CD14-positive monocyte (primary cell): ENCODE data around the gene MTHFSD. TPM values are rescaled to one million over a fixed set of nuclear protein-coding genes. Genes with fewer than 3 reads are reported as not detected.
A peak's percentile ranks its signal among the peaks of the same experiment; 100 is the strongest.

ENCODE experiments used
- DNase-seq, 3 donors: peaks; one replicate each; pipeline ENCODE4 v3.0.0-alpha.2; 2011 to 2022
- H2AFZ ChIP-seq: 2 replicates; pipeline ENCODE4 v1.6.0; 2012; ENCODE audit warnings: mild to moderate bottlenecking, low read depth, low read length, inconsistent platforms; ENCODE audit not compliant: insufficient read depth, poor library complexity, severe bottlenecking
- H3K27ac ChIP-seq, 2 donors: 1 replicate in 1 of 2; 2 replicates in 1 of 2; pipeline ENCODE4 v1.5.1; 2012 to 2013; ENCODE audit warnings: low read length in 2 of 2, control low read depth in 1 of 2, inconsistent platforms in 1 of 2, low read depth in 1 of 2, mild to moderate bottlenecking in 1 of 2
- H3K27me3 ChIP-seq, 2 donors: one replicate each; pipeline versions ENCODE4 v1.6.0 to v1.6.1; 2011 to 2013; ENCODE audit warnings: low read length in 2 of 2; ENCODE audit not compliant: control insufficient read depth in 2 of 2, insufficient read depth in 2 of 2
- H3K36me3 ChIP-seq, 2 donors: replicated peaks in 1 of 2; 1 replicate in 1 of 2; 2 replicates in 1 of 2; pipeline versions ENCODE4 v1.5.1 to v1.6.1; 2012 to 2013; ENCODE audit warnings: low read length in 2 of 2, control low read depth in 1 of 2, inconsistent platforms in 1 of 2, mild to moderate bottlenecking in 1 of 2; ENCODE audit not compliant: insufficient read depth in 2 of 2, control insufficient read depth in 1 of 2
- H3K4me1 ChIP-seq, 2 donors: 1 replicate in 1 of 2; 2 replicates in 1 of 2; pipeline versions ENCODE4 v1.5.1 to v1.6.1; 2012 to 2013; ENCODE audit warnings: low read length in 2 of 2, control low read depth in 1 of 2, inconsistent platforms in 1 of 2, mild to moderate bottlenecking in 1 of 2, moderate library complexity in 1 of 2; ENCODE audit not compliant: insufficient read depth in 2 of 2, control insufficient read depth in 1 of 2
- H3K4me2 ChIP-seq: replicated peaks from 2 replicates; pipeline ENCODE3; 2012; ENCODE audit warnings: low read length, moderate library complexity, mild to moderate bottlenecking; ENCODE audit not compliant: poor library complexity, severe bottlenecking; ENCODE audit errors: extremely low read depth
- H3K4me3 ChIP-seq, 3 experiments: fragments of 200-600 bp in 1 of 3; sonication (generic) in 1 of 3; replicated peaks in 1 of 3; 1 replicate in 2 of 3; 2 replicates in 1 of 3; pipeline ENCODE4 v1.5.1; 2011 to 2013; ENCODE audit warnings: low read length in 3 of 3, mild to moderate bottlenecking in 3 of 3, control low read depth in 2 of 3, low read depth in 2 of 3, inconsistent platforms in 1 of 3, moderate library complexity in 1 of 3
- H3K79me2 ChIP-seq: 2 replicates; pipeline ENCODE4 v1.6.0; 2012; ENCODE audit warnings: mild to moderate bottlenecking, control low read depth, inconsistent platforms, low read length, moderate library complexity; ENCODE audit not compliant: insufficient read depth
- H3K9ac ChIP-seq: 2 replicates; pipeline ENCODE4 v1.6.0; 2017; ENCODE audit warnings: low read length, mild to moderate bottlenecking; ENCODE audit not compliant: insufficient read depth, poor library complexity, severe bottlenecking
- H3K9me3 ChIP-seq, 2 donors: replicated peaks in 1 of 2; 1 replicate in 1 of 2; 2 replicates in 1 of 2; pipeline versions ENCODE4 v1.5.1 to v1.6.1; 2012 to 2013; ENCODE audit warnings: low read length in 2 of 2, control low read depth in 1 of 2; ENCODE audit not compliant: control insufficient read depth in 1 of 2, insufficient read depth in 1 of 2
- H4K20me1 ChIP-seq: 2 replicates; pipeline ENCODE4 v1.6.0; 2012; ENCODE audit warnings: mild to moderate bottlenecking, low read length, control low read depth, moderate library complexity; ENCODE audit not compliant: insufficient read depth
- H3K27ac Mint-ChIP-seq, 7 donors: one replicate each; pipeline ENCODE4 v1.8.0; 2020; ENCODE audit warnings: mild to moderate bottlenecking in 7 of 7, mixed read lengths in 7 of 7, moderate library complexity in 6 of 7, inconsistent platforms in 2 of 7
- H3K27me3 Mint-ChIP-seq, 3 donors: one replicate each; pipeline ENCODE4 v1.8.0; 2021 to 2022; ENCODE audit warnings: low read depth in 3 of 3, mild to moderate bottlenecking in 3 of 3, mixed read lengths in 3 of 3, moderate library complexity in 3 of 3, inconsistent platforms in 1 of 3
- H3K36me3 Mint-ChIP-seq, 2 donors: one replicate each; pipeline ENCODE4 v1.8.0; 2020; ENCODE audit warnings: mixed read lengths in 2 of 2, inconsistent platforms in 1 of 2, mild to moderate bottlenecking in 1 of 2
- H3K4me1 Mint-ChIP-seq: one replicate; pipeline ENCODE4 v1.8.0; 2020; ENCODE audit warnings: mild to moderate bottlenecking, mixed read lengths
- H3K4me3 Mint-ChIP-seq, 2 donors: one replicate each; pipeline ENCODE4 v1.8.0; 2020; ENCODE audit warnings: mild to moderate bottlenecking in 2 of 2, mixed read lengths in 2 of 2, moderate library complexity in 1 of 2
- H3K9me3 Mint-ChIP-seq, 7 donors: one replicate each; pipeline ENCODE4 v1.8.0; 2020 to 2022; ENCODE audit warnings: mixed read lengths in 7 of 7, mild to moderate bottlenecking in 6 of 7, moderate library complexity in 6 of 7, inconsistent platforms in 2 of 7
- CTCF ChIP-seq: fragments of 200-600 bp; IDR thresholded peaks from one replicate; pipeline ENCODE4 v1.8.0; 2022; ENCODE audit warnings: antibody characterized with exemption, mild to moderate bottlenecking
- WGBS: methylation state at CpG from one replicate; pipeline ENCODE4 v1.1.5; 2013; ENCODE audit warnings: missing lambda C conversion rate; ENCODE audit not compliant: insufficient coverage; 5-methylcytosine and 5-hydroxymethylcytosine counted together
- intact Hi-C, 2 donors: fragments of 100-400 bp; cut with micrococcal nuclease; formaldehyde crosslinking; loops; one replicate each; pipeline versions ENCODE4 v1.15.0 to v1.15.1; 2023
- polyA plus RNA-seq, 3 donors: library from polyadenylated mRNA; depleted of rRNA in 1 of 3; unstranded in 2 of 3; stranded (reverse) in 1 of 3; fragments of 300-500 nt in 2 of 3; fragments of >200 nt in 1 of 3; fragmentation: Illumina TruSeq in 2 of 3; gene quantifications; 1 replicate in 2 of 3; 2 replicates in 1 of 3; pipeline ENCODE4 v1.2.3, GENCODE V29; 2012 to 2021

MTHFSD gene
- polyA plus RNA-seq, 3 donors: 7.2 to 14.1 (median 11.7) TPM

GRCh38 chr16:86565181-86565631 is 10.2 kb upstream of the MTHFSD start:
- H3K4me1 ChIP-seq: peaks cover 4 to 9% of the 10 kb centered on the region in 2 donors
- intact Hi-C loops: no loop called here
- peak overlapping the region in 1 of 7 donors; percentile 32 for H3K27ac Mint-ChIP-seq
- no peaks in the 10 kb centered on the region for H3K36me3 ChIP-seq
- no peak overlapping the region for H3K9ac ChIP-seq
- peak overlapping the region in 1 of 2 donors; percentile 85 for H3K4me3 Mint-ChIP-seq
- no peaks in the 10 kb centered on the region for H3K79me2 ChIP-seq
- peaks cover 70 to 84% (median 74%) of the 10 kb centered on the region in 3 donors for H3K27me3 Mint-ChIP-seq
- no peak for TF ChIP-seq CTCF
- H2AFZ ChIP-seq: no peak overlapping the region
- H3K27ac ChIP-seq: no peak overlapping the region
- peaks cover 0 to 3% of the 10 kb centered on the region in 2 donors for H3K36me3 Mint-ChIP-seq
- H3K9me3 ChIP-seq: peaks cover 0 to 20% of the 10 kb centered on the region in 2 donors
- no peak overlapping the region for H3K4me3 ChIP-seq
- peaks cover 22% of the 10 kb centered on the region for H3K4me1 Mint-ChIP-seq
- H3K4me2 ChIP-seq: no peak overlapping the region
- 76% methylated on average over 5 of the region's 16 CpGs for WGBS
- no peak for DNase-seq
- no peaks in the 10 kb centered on the region for H4K20me1 ChIP-seq
- peaks cover 41 to 63% of the 10 kb centered on the region in 2 donors for H3K27me3 ChIP-seq
- peaks cover 0 to 12% (median 0%) of the 10 kb centered on the region in 7 donors for H3K9me3 Mint-ChIP-seq

GRCh38 chr16:86563469-86564345 is 8.7 kb upstream of the MTHFSD start:
- Mint-ChIP-seq H3K36me3 (peaks cover 0 to 3% of the 10 kb centered on the region in 2 donors), H3K4me3 (peak overlapping the region in 1 of 2 donors; percentile 85), H3K4me1 (peaks cover 22% of the 10 kb centered on the region), H3K9me3 (peaks cover 0 to 8% (median 0%) of the 10 kb centered on the region in 7 donors), H3K27ac (no peak overlapping the region), H3K27me3 (peaks cover 56 to 70% (median 65%) of the 10 kb centered on the region in 3 donors)
- peak; percentile 76 to 88 (median 82) for DNase-seq
- Histone ChIP-seq H2AFZ (peak overlapping the region; percentile 32), H3K4me3 (peak overlapping the region in 1 of 3 experiments; percentile 52), H3K9me3 (peaks cover 0 to 20% of the 10 kb centered on the region in 2 donors), H3K9ac (no peak overlapping the region), H4K20me1 (no peaks in the 10 kb centered on the region), H3K27ac (no peak overlapping the region), H3K36me3 (no peaks in the 10 kb centered on the region), H3K79me2 (no peaks in the 10 kb centered on the region), H3K27me3 (peaks cover 30 to 48% of the 10 kb centered on the region in 2 donors), H3K4me1 (peaks cover 4 to 9% of the 10 kb centered on the region in 2 donors), H3K4me2 (peak overlapping the region; percentile 51)
- WGBS: under 1% methylated on average over 34 of the region's 41 CpGs
- intact Hi-C loops: loop anchor here (5.0 kb wide), 3 partner anchors 499 to 714 kb away; no protein-coding TSS in a partner anchor
- TF ChIP-seq CTCF: peak; percentile 99
